Measurements from ENCODE around the gene IGF2R.

IGF2R gene

DNA sequence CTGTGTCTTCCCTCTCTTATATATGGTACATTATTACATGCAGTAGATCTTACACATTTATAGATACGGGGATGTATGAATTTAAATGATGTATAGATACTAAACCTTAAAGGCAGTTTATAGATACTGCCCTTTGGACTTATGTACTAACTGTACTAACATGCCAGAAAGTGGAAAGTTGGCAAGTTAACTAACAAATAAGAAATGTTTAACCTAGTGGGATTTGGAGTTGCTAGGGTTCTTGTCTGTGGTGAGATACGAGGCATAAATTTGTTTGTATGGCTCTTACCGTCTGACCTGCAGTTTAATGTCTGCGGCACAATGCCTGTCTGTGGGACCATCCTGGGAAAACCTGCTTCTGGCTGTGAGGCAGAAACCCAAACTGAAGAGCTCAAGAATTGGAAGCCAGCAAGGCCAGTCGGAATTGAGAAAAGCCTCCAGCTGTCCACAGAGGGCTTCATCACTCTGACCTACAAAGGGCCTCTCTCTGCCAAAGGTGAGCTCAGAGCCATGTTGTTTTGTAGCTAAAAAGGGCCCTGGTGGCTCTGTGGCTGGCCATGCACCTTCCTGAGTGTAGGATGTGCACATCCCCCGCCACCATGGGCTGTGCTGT, 89.8 kb downstream of the IGF2R start:
- DNase-seq (ENCODE audit: extremely low read depth, low read depth): no peak
- TF ChIP-seq, protein P1, sequence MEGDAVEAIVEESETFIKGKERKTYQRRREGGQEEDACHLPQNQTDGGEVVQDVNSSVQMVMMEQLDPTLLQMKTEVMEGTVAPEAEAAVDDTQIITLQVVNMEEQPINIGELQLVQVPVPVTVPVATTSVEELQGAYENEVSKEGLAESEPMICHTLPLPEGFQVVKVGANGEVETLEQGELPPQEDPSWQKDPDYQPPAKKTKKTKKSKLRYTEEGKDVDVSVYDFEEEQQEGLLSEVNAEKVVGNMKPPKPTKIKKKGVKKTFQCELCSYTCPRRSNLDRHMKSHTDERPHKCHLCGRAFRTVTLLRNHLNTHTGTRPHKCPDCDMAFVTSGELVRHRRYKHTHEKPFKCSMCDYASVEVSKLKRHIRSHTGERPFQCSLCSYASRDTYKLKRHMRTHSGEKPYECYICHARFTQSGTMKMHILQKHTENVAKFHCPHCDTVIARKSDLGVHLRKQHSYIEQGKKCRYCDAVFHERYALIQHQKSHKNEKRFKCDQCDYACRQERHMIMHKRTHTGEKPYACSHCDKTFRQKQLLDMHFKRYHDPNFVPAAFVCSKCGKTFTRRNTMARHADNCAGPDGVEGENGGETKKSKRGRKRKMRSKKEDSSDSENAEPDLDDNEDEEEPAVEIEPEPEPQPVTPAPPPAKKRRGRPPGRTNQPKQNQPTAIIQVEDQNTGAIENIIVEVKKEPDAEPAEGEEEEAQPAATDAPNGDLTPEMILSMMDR (IDR thresholded peaks at IDR 0.05; ENCODE audit: low read depth, low read length): no peak

DNA sequence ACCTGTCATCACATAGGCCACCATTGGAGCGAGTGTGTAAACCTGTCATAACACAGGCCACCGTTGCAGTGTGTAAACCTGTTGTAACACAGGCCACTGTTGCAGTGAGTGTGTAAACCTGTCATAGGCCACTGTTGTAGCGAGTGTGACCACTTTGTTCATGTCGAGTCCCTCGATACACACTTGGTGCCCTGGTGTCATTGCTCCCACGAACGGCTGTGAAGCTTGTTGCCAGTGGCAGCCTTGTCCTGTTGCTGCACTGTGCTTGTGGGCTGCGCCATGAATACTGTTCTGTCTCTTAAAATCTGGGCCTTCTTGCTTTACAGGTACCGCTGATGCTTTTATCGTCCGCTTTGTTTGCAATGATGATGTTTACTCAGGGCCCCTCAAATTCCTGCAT, 91.3 kb downstream of the IGF2R start:
- TF ChIP-seq, protein P1 (IDR thresholded peaks at IDR 0.05; ENCODE audit: low read depth, low read length): no peak
- DNase-seq (ENCODE audit: extremely low read depth, low read depth): no peak

DNA sequence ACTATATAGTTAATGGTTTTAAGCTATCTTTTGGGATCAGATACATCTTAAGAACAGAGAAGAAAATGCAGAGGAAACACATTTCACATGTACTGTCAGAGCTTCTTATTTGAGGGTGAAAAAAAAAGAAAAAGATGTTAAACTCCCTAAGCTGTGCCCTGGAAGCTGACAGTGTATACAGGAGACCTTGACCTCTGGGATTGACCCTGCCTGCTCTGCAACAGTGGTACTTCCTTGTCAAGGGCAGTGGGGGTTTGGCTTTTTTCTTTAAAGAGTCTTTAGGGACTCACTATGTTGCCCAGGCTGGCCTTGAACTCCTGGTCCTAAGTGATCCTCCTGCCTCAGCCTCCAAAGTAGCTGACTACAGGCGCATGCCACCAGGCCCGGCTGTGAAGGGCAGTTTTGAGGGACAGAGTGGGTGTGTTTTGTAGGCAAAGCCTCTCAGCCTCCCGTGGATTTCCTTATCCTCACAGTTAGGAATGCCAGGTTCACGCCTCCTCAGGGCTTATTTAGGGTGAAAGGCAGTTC, 92.1 kb downstream of the IGF2R start:
- no peak for DNase-seq (ENCODE audit: extremely low read depth, low read depth)
- TF ChIP-seq, protein P1 (IDR thresholded peaks at IDR 0.05; ENCODE audit: low read depth, low read length): no peak

DNA sequence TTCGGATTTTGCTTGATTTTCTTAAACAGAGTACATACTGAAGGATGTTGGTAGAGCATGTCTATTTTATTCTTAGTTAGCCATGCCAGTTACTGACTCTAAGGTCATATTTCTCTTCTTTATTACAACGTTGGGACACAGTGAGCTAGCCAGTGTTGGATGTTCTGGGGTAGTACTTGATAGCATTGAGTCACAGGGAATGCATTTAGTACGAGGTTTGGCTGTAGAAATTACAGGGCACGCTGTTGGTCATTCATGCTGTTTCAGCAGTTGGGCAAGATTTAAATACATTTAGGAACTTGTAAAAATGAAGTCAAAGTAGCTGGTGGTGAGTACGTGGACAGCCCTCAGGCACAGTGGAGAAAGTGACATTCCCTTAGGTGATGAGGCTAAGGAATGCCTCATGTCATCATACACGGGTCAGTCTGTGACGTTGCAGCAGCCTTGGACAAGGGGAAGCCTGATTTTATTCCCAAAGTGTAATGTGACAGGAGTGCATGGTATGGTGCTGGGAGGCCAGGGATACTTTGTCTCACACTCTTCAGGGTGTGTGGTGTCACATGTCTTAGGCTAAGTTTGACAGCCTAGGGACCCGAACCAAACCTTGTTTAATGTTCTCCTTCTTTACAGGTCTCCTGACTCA, 95.0 kb downstream of the IGF2R start:
- DNase-seq (ENCODE audit: extremely low read depth, low read depth): no peak
- TF ChIP-seq, protein P1 (IDR thresholded peaks at IDR 0.05; ENCODE audit: low read depth, low read length): no peak

DNA sequence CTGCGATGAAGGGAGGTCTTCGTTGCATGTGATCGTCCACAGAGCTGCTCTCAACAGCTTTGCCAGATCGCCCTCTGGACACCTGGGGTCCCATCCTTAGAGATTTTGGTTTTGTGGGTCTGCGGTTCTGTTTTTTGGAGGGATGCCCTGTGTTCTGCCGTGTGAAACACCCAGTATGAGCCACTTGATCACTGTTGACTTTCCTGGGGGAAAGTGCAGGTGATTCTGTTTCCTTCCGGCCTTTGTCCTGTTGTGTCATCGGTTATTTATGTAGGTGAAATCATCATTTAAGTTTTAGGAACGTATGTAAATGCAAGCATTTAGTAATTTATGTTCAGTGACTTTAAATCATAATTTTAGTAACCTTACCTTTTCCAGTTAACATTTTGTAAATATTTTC, 96.3 kb downstream of the IGF2R start:
- DNase-seq (ENCODE audit: extremely low read depth, low read depth): no peak
- TF ChIP-seq, protein P1 (IDR thresholded peaks at IDR 0.05; ENCODE audit: low read depth, low read length): no peak

DNA sequence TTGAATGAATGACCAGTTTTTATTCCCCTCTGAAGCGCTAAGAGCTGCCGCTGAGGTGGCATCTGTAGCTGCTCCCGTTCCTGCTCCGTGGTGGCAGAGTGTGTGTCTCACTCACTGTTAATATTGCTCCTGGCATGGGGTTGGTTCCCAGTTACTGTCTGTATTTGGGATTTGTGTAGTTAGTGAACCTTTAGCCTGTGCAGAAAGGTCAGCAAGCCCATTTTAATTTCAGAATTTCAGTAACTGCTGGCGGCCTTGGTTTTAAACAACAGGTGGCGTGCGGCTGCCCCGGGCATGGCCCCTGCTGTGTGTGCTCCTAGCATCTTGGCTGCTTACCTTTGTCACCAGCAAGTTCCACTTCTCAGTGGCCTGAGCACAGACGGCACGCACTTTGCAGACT, 98.7 kb downstream of the IGF2R start:
- DNase-seq (ENCODE audit: extremely low read depth, low read depth): no peak
- TF ChIP-seq, protein P1 (IDR thresholded peaks at IDR 0.05; ENCODE audit: low read depth, low read length): no peak

DNA sequence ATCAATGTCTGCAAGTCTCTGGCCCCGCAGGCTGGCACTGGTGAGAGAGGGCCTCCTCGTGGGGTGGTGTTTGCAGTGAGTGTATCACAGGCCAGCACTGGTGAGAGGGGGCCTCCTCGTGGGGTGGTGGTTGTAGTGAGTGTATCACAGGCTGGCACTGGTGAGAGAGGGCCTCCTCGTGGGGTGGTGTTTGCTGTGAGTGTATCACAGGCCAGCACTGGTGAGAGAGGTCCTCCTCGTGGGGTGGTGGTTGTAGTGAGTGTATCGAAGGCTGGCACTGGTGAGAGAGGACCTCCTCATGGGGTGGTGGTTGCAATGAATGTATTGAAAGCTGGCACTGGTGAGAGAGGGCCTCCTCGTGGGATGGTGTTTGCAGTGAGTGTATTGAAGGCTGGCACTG, 99.5 kb downstream of the IGF2R start:
- TF ChIP-seq, protein P1 (IDR thresholded peaks at IDR 0.05; ENCODE audit: low read depth, low read length): no peak

More for the DNA sequence above, 99.5 kb downstream of the IGF2R start:
- no peak for DNase-seq (ENCODE audit: extremely low read depth, low read depth)

Measured in AG09319 (cell line).